Central memory CD8-positive, alpha-beta T cell (primary cell): ENCODE data around the gene SPSB4.

Source experiments
- ATAC-seq: fragments of 150-1000 bp; cut with Tn5 transposase; replicated peaks from 2 replicates; pipeline ENCODE4 v1.10.0; 2022; ENCODE audit warnings: mild to moderate bottlenecking, moderate FRiP score, moderate number of reproducible peaks; ENCODE audit not compliant: poor library complexity, severe bottlenecking; ENCODE audit errors: extremely low read depth
- DNase-seq, 2 donors: peaks; one replicate each; pipeline ENCODE4 v3.0.0; 2021; ENCODE audit warnings: low spot score in 2 of 2
- H3K27ac Mint-ChIP-seq: one replicate; pipeline ENCODE4 v1.8.0; 2022; ENCODE audit warnings: low read depth, mild to moderate bottlenecking, moderate library complexity, mixed read lengths
- H3K27me3 Mint-ChIP-seq: one replicate; pipeline ENCODE4 v1.8.0; 2022; ENCODE audit warnings: mixed read lengths
- H3K36me3 Mint-ChIP-seq: one replicate; pipeline ENCODE4 v1.8.0; 2022; ENCODE audit warnings: mild to moderate bottlenecking, moderate library complexity, mixed read lengths; ENCODE audit not compliant: insufficient read depth
- H3K4me1 Mint-ChIP-seq: one replicate; pipeline ENCODE4 v1.8.0; 2022; ENCODE audit warnings: mixed read lengths
- H3K4me3 Mint-ChIP-seq: one replicate; pipeline ENCODE4 v1.8.0; 2022; ENCODE audit warnings: mild to moderate bottlenecking, moderate library complexity, mixed read lengths
- H3K9me3 Mint-ChIP-seq: one replicate; pipeline ENCODE4 v1.8.0; 2022; ENCODE audit warnings: mixed read lengths

The SPSB4 gene

GRCh38 chr3:141039589-141039988 lies 11.6 kb upstream of the SPSB4 start:
- Mint-ChIP-seq H3K27ac (no peak overlapping the region), H3K27me3 (peaks cover 35% of the 10 kb centered on the region), H3K4me3 (no peak overlapping the region), H3K4me1 (no peaks in the 10 kb centered on the region), H3K9me3 (no peaks in the 10 kb centered on the region), H3K36me3 (no peaks in the 10 kb centered on the region)
- DNase-seq, result no peak
- no peak for ATAC-seq

GRCh38 chr3:141044695-141045641 lies 6.2 kb upstream of the SPSB4 start:
- no peak for ATAC-seq

GRCh38 chr3:141045849-141046248 lies 5.3 kb upstream of the SPSB4 start:
- no peaks in the 10 kb centered on the region for H3K9me3 Mint-ChIP-seq
- DNase-seq, result no peak
- H3K27me3 Mint-ChIP-seq, result peaks cover 50% of the 10 kb centered on the region

More at GRCh38 chr3:141044695-141045641, 6.2 kb upstream of the SPSB4 start:
- no peak overlapping the region for H3K4me3 Mint-ChIP-seq
- H3K27ac Mint-ChIP-seq, result no peak overlapping the region
- peaks cover 41% of the 10 kb centered on the region for H3K27me3 Mint-ChIP-seq
- DNase-seq, result no peak
- no peaks in the 10 kb centered on the region for H3K4me1 Mint-ChIP-seq
- no peaks in the 10 kb centered on the region for H3K36me3 Mint-ChIP-seq
- no peaks in the 10 kb centered on the region for H3K9me3 Mint-ChIP-seq

GRCh38 chr3:141047168-141047567 lies 4.0 kb upstream of the SPSB4 start:
- Mint-ChIP-seq H3K27me3 (peaks cover 55% of the 10 kb centered on the region), H3K4me3 (no peak overlapping the region), H3K36me3 (no peaks in the 10 kb centered on the region), H3K27ac (no peak overlapping the region), H3K9me3 (no peaks in the 10 kb centered on the region), H3K4me1 (peaks cover 2% of the 10 kb centered on the region)
- DNase-seq, result no peak
- ATAC-seq, result no peak

More at GRCh38 chr3:141045849-141046248, 5.3 kb upstream of the SPSB4 start:
- no peak overlapping the region for H3K27ac Mint-ChIP-seq
- H3K4me3 Mint-ChIP-seq, result no peak overlapping the region
- no peaks in the 10 kb centered on the region for H3K36me3 Mint-ChIP-seq
- no peaks in the 10 kb centered on the region for H3K4me1 Mint-ChIP-seq
- ATAC-seq, result no peak

- H3K36me3 Mint-ChIP-seq, result no peaks in the 10 kb centered on the region
- no peak for ATAC-seq
- peaks cover 80% of the 10 kb centered on the region for H3K27me3 Mint-ChIP-seq
- no peaks in the 10 kb centered on the region for H3K9me3 Mint-ChIP-seq
- DNase-seq, result no peak
- no peak overlapping the region for H3K27ac Mint-ChIP-seq
- no peak overlapping the region for H3K4me3 Mint-ChIP-seq
- H3K4me1 Mint-ChIP-seq, result peaks cover 5% of the 10 kb centered on the region
These were observed 1.5 kb upstream of the SPSB4 start for GRCh38 chr3:141049681-141050080.

GRCh38 chr3:141051443-141052200 lies 475 bp downstream of the SPSB4 start:
- ATAC-seq, result no peak
- Mint-ChIP-seq H3K27me3 (peaks cover 85% of the 10 kb centered on the region), H3K9me3 (no peaks in the 10 kb centered on the region), H3K4me3 (peak overlapping the region; percentile 36), H3K27ac (no peak overlapping the region), H3K36me3 (no peaks in the 10 kb centered on the region), H3K4me1 (peaks cover 5% of the 10 kb centered on the region)
- no peak for DNase-seq

GRCh38 chr3:141052201-141053069 lies 1.3 kb downstream of the SPSB4 start:
- H3K36me3 Mint-ChIP-seq, result no peaks in the 10 kb centered on the region
- H3K4me3 Mint-ChIP-seq, result peak overlapping the region; percentile 36

GRCh38 chr3:141055136-141055535 lies 4.0 kb downstream of the SPSB4 start:
- no peak overlapping the region for H3K27ac Mint-ChIP-seq
- no peak overlapping the region for H3K4me3 Mint-ChIP-seq
- peaks cover 50% of the 10 kb centered on the region for H3K27me3 Mint-ChIP-seq
- no peaks in the 10 kb centered on the region for H3K9me3 Mint-ChIP-seq
- peaks cover 5% of the 10 kb centered on the region for H3K4me1 Mint-ChIP-seq
- no peak for DNase-seq
- ATAC-seq, result no peak
- H3K36me3 Mint-ChIP-seq, result no peaks in the 10 kb centered on the region

More at GRCh38 chr3:141052201-141053069, 1.3 kb downstream of the SPSB4 start:
- Mint-ChIP-seq H3K9me3 (no peaks in the 10 kb centered on the region), H3K27ac (no peak overlapping the region), H3K27me3 (peaks cover 77% of the 10 kb centered on the region), H3K4me1 (peaks cover 5% of the 10 kb centered on the region)
- no peak for ATAC-seq
- DNase-seq, result no peak

- no peak for ATAC-seq
- Mint-ChIP-seq H3K27me3 (peaks cover 44% of the 10 kb centered on the region), H3K9me3 (no peaks in the 10 kb centered on the region), H3K36me3 (no peaks in the 10 kb centered on the region), H3K4me1 (peaks cover 5% of the 10 kb centered on the region), H3K4me3 (no peak overlapping the region), H3K27ac (no peak overlapping the region)
- DNase-seq, result peak in 1 of 2 donors; percentile 8
These were observed 4.6 kb downstream of the SPSB4 start for GRCh38 chr3:141055536-141056445.

- no peaks in the 10 kb centered on the region for H3K9me3 Mint-ChIP-seq
- no peak for ATAC-seq
- no peak for DNase-seq
- no peak overlapping the region for H3K27ac Mint-ChIP-seq
- H3K27me3 Mint-ChIP-seq, result peaks cover 42% of the 10 kb centered on the region
- H3K4me1 Mint-ChIP-seq, result peaks cover 5% of the 10 kb centered on the region
- no peaks in the 10 kb centered on the region for H3K36me3 Mint-ChIP-seq
- H3K4me3 Mint-ChIP-seq, result no peak overlapping the region
These were observed 5.6 kb downstream of the SPSB4 start for GRCh38 chr3:141056751-141057171.

- ATAC-seq, result no peak
- Mint-ChIP-seq H3K9me3 (no peaks in the 10 kb centered on the region), H3K27ac (no peak overlapping the region), H3K27me3 (peaks cover 35% of the 10 kb centered on the region), H3K4me1 (peaks cover under 1% of the 10 kb centered on the region), H3K4me3 (no peak overlapping the region), H3K36me3 (no peaks in the 10 kb centered on the region)
- DNase-seq, result peak in 1 of 2 donors; percentile 7
These were observed 6.3 kb downstream of the SPSB4 start for GRCh38 chr3:141057436-141057835.
